OCI-LY7 (cell line): ENCODE results near the gene VPS4B.
"Not testable (repeated sequence)": the region's sequence is repeated elsewhere in the genome, so short reads cannot be mapped to it uniquely, and the experiment has no call there.

Experiments used
- CTCF ChIP-seq: fragments of 200-600 bp; sonication (generic); conservative IDR thresholded peaks from 2 replicates; pipeline ENCODE4 v1.5.1; 2014; ENCODE audit warnings: mild to moderate bottlenecking, antibody characterized with exemption, low read length, moderate library complexity, mixed read lengths
- EZH2phosphoT487 ChIP-seq: fragments of 200-600 bp; sonication (generic); IDR thresholded peaks from 2 replicates; pipeline ENCODE4 v1.6.1; 2018; ENCODE audit warnings: low read depth, borderline replicate concordance, mild to moderate bottlenecking, mixed run types, antibody characterized with exemption, low read length, moderate library complexity, mixed read lengths

GRCh38 chr18:63363420-63363819 lies 58.9 kb downstream of the VPS4B start:
- not testable (repeated sequence) for TF ChIP-seq CTCF, EZH2phosphoT487
